Gastrocnemius medialis (tissue), 4 donors: ENCODE results near the gene PRDM16. TPM values are rescaled to one million over a fixed set of nuclear protein-coding genes. Genes with fewer than 3 reads are reported as not detected.

Source experiments
- ATAC-seq, 2 donors: fragments of 150-250 bp; one replicate each; pipeline ENCODE4 v1.9.1; 2016
- DNase-seq, 2 donors: peaks; one replicate each; pipeline ENCODE4 v3.0.0-alpha.2; 2019
- H3K27ac ChIP-seq, 4 donors: fragments of 200-600 bp; sonication (generic); 1 replicate in 1 of 4; 2 replicates in 3 of 4; pipeline ENCODE4 v1.5.1; 2016 to 2018; ENCODE audit warnings: mild to moderate bottlenecking in 2 of 4, moderate library complexity in 1 of 4
- H3K27me3 ChIP-seq, 3 donors: fragments of 200-600 bp; sonication (generic) in 2 of 3; 1 replicate in 1 of 3; 2 replicates in 2 of 3; pipeline versions ENCODE4 v1.5.1 to v1.6.0; 2016 to 2019; ENCODE audit warnings: mild to moderate bottlenecking in 1 of 3, moderate library complexity in 1 of 3
- H3K36me3 ChIP-seq, 2 donors: fragments of 200-600 bp; sonication (generic) in 1 of 2; one replicate each; pipeline ENCODE4 v1.5.1; 2017 to 2018
- H3K4me1 ChIP-seq, 2 donors: fragments of 200-600 bp; sonication (generic) in 1 of 2; one replicate each; pipeline ENCODE4 v1.5.1; 2016 to 2017; ENCODE audit warnings: mild to moderate bottlenecking in 2 of 2
- H3K4me3 ChIP-seq, 4 donors: fragments of 200-600 bp; sonication (generic) in 3 of 4; 1 replicate in 1 of 4; 2 replicates in 3 of 4; pipeline ENCODE4 v1.5.1; 2016 to 2019; ENCODE audit warnings: mild to moderate bottlenecking in 2 of 4
- H3K9me3 ChIP-seq, 3 donors: fragments of 200-600 bp; sonication (generic) in 2 of 3; 1 replicate in 1 of 3; 2 replicates in 2 of 3; pipeline ENCODE4 v1.5.1; 2016 to 2019
- CTCF ChIP-seq, 5 experiments: fragments of 450-650 bp in 3 of 5; fragments of 200-600 bp in 2 of 5; sonication (generic) in 2 of 5; IDR thresholded peaks in 4 of 5; conservative IDR thresholded peaks in 1 of 5; 1 replicate in 4 of 5; 2 replicates in 1 of 5; pipeline ENCODE4 v1.5.1; 2016 to 2019; ENCODE audit warnings: antibody characterized with exemption in 5 of 5, mild to moderate bottlenecking in 3 of 5, moderate library complexity in 3 of 5
- POLR2A ChIP-seq, 2 donors: fragments of 450-650 bp; IDR thresholded peaks; one replicate each; pipeline ENCODE4 v1.6.1; 2017; ENCODE audit warnings: antibody characterized with exemption in 2 of 2, mild to moderate bottlenecking in 2 of 2, moderate library complexity in 2 of 2
- in situ Hi-C, 4 donors: fragments of 200-750 bp; cut with MboI; loops; one replicate each; pipeline versions ENCODE4 v1.15.0 to v1.8.0; 2017; ENCODE audit warnings: low sequenced_read_pairs in 4 of 4
- intact Hi-C: fragments of 100-400 bp; cut with DNase I; formaldehyde crosslinking; loops from one replicate; pipeline ENCODE4 v1.15.1; 2023; ENCODE audit warnings: low total_unique reads
- total RNA-seq, 4 donors: library from RNA; depleted of rRNA; stranded (reverse); fragments of >200 nt; gene quantifications; one replicate each; pipeline versions ENCODE4 v1.1.0 to v1.2.3, GENCODE V29; 2016

PRDM16 gene
- total RNA-seq, 4 donors from 2014 or later, result 0.03 to 0.19 (median 0.17) TPM

DNA sequence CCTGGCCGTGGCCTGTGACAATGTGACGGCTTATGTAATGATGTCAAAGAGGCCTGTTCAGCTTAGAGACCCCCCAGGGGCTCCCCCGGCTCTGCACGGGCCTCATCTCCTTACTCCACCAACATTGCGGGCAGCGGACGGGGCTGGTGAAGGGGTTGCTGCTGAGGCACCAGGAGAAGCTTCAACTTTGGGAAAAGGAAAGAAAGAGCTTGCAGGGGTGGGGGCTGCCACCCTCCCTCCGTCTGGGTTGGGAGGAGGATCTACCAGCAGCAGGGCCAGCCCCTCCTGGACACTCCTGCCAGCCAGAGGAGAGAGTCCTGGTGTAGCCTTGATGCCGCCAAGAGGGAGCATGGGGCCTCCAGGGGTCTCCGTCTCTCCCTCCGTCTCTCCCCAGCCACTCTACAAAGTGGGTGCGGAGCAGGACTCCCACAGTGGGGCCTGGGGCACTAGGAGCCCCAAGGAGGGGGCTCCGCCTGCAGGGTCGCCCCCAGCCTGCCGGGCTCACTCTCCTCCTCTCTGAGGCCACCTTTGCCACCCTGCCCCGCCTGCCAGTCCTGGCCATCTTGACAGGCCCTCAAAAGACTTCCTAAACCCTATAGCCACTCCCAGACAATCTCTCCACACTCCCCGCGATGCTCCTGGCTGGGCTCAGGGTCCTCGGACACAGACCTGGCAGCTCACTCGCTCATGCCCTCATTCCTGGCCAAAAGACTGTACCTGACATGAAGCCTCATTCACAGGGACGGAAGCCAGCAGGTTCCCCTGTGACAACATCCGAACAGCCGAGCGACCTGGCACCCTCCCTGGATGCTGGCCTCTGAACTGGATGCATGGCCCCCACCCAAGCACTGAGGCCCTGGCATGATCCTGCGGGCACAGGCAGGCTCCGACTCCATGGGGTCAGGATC, 255.0 kb downstream of the PRDM16 start:
- Histone ChIP-seq H3K27me3 (peaks cover 16 to 18% (median 16%) of the 10 kb centered on the region in 3 donors), H3K4me1 (no peaks in the 10 kb centered on the region), H3K9me3 (no peaks in the 10 kb centered on the region), H3K27ac (no peak overlapping the region), H3K36me3 (no peaks in the 10 kb centered on the region), H3K4me3 (no peak overlapping the region)
- DNase-seq, result no peak
- TF ChIP-seq POLR2A (IDR thresholded peaks at IDR 0.05) (no peak), CTCF (IDR thresholded peaks at IDR 0.05 in 4 of 5, conservative IDR thresholded peaks at IDR 0.05 in 1 of 5) (no peak)
- no peak for ATAC-seq
- in situ Hi-C loops (loop anchor here in 1 of 4 donors (25.0 kb wide), 1 partner anchor 312 kb away; the partner anchor contains the start of gene ACTRT2), intact Hi-C loops (no loop called here)

DNA sequence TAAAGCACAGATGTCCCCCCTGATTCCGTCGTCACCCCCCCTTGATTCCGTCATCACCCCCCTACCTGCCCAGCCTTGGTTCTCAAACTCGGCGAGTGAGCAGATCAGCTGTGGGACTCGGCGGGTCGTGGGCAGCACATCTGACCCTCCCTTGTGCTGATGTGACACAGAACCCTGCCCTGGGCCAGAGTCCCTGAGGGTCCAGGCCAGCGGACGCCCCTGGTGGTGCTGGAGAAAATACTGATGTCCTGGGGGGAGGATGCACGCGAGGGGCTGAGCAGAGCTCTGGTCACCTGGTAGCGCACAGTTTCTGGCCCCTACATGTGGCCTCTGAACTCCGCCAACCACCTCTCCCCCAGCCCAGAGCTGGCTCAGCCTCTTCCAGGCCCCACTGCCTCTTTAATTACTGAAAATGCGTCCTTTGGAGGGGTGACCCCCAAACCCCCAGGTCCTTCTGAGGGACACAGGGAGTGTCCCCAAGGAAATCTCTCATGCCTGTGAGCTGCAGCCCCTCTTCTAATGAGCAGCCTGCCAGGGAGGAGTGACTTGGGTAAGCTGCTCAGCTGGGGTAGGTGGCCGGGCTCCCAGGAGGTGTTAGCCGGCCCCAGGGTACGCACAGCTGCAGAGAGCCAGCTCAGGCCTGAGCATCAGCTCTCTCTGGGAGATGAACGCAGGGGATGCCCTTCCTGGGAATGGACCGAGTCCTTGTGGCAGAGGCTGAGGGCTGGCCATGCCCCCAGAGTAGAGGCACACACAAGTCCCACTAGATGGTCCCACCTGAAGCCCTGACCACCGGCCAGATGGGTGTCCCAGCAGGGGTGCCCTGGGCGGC, 255.9 kb downstream of the PRDM16 start:
- DNase-seq, result no peak
- Histone ChIP-seq H3K27me3 (peaks cover 10 to 16% (median 16%) of the 10 kb centered on the region in 3 donors), H3K4me3 (no peak overlapping the region), H3K27ac (no peak overlapping the region), H3K4me1 (no peaks in the 10 kb centered on the region), H3K9me3 (no peaks in the 10 kb centered on the region), H3K36me3 (no peaks in the 10 kb centered on the region)
- TF ChIP-seq POLR2A (IDR thresholded peaks at IDR 0.05) (no peak), CTCF (IDR thresholded peaks at IDR 0.05 in 4 of 5, conservative IDR thresholded peaks at IDR 0.05 in 1 of 5) (no peak)
- in situ Hi-C loops, result loop anchor here in 1 of 4 donors (25.0 kb wide), 1 partner anchor 313 kb away; the partner anchor contains the start of gene ACTRT2
- no peak for ATAC-seq
- intact Hi-C loops, result no loop called here

DNA sequence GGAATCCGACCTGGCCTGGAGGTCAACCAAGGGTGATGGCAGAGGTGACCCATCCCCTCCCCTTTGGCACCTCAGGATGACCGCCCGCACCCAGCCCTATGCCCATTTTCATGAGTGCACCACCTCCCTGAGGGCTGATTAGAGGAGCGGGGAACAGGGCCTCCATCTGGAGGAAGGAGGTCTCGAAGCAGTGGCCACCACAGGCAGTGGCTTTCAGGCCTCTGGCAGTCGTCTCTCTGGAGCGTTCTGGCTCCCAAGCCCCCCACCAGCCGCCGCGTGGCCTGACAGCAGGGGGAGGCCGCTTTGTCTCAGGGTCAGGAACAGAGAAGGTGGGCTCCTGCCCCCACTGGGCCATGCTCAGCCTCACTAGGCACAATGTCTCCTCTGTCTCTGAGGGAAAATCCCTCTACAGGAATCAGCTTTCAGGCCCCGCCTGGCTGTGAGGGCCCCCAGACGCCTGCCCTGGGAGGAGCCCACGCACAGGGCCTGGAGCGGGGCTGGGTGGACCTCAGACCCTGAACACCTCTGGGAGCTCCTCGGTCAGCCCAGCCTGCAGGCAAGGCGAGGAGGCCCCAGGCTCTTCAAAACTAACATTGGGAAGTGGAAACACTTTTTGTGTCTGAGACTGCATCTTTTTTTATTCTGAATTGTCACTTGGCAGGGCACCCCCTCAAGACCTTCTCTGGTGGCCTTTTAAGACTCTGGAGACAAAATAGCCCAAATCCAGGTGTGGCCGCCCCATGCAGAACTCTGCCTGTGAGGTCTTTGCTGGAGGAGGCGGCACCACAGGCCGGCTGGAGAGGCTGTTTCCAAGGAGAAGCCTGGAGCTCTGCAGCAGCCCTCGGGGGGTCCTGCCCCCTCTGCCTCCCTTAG, 257.7 kb downstream of the PRDM16 start:
- Histone ChIP-seq H3K27ac (no peak overlapping the region), H3K4me3 (no peak overlapping the region), H3K4me1 (no peaks in the 10 kb centered on the region), H3K27me3 (peaks cover 6 to 11% (median 10%) of the 10 kb centered on the region in 3 donors), H3K9me3 (no peaks in the 10 kb centered on the region), H3K36me3 (no peaks in the 10 kb centered on the region)
- in situ Hi-C loops, result no loop called here
- intact Hi-C loops, result no loop called here
- TF ChIP-seq POLR2A (IDR thresholded peaks at IDR 0.05) (no peak), CTCF (IDR thresholded peaks at IDR 0.05 in 4 of 5, conservative IDR thresholded peaks at IDR 0.05 in 1 of 5) (no peak)
- ATAC-seq (no peak), DNase-seq (no peak)

- Histone ChIP-seq H3K27ac (no peak overlapping the region), H3K27me3 (peaks cover 6 to 11% (median 10%) of the 10 kb centered on the region in 3 donors), H3K4me3 (no peak overlapping the region), H3K4me1 (no peaks in the 10 kb centered on the region), H3K36me3 (no peaks in the 10 kb centered on the region), H3K9me3 (no peaks in the 10 kb centered on the region)
- ATAC-seq, result no peak
- intact Hi-C loops, result no loop called here
- DNase-seq, result no peak
- TF ChIP-seq POLR2A (IDR thresholded peaks at IDR 0.05), result no peak
- no peak for TF ChIP-seq CTCF (IDR thresholded peaks at IDR 0.05 in 4 of 5, conservative IDR thresholded peaks at IDR 0.05 in 1 of 5)
- in situ Hi-C loops, result no loop called here
Measured at GRCh38 chr1:3327389-3327702, 258.3 kb downstream of the PRDM16 start.
